Esophagus squamous epithelium (tissue), 5 donors: Measurements from ENCODE around the gene MRPL21. TPM values are rescaled to one million over a fixed set of nuclear protein-coding genes. Genes with fewer than 3 reads are reported as not detected.

Source experiments
- DNase-seq: peaks from one replicate; lab custom pipeline; 2025; lab: John Stamatoyannopoulos, UW
- H3K27ac ChIP-seq, 4 donors: fragments of 200-600 bp; sonication (generic); one replicate each; pipeline ENCODE4 v1.5.1; 2016 to 2019; ENCODE audit warnings: mild to moderate bottlenecking in 1 of 4
- H3K27me3 ChIP-seq, 4 donors: fragments of 200-600 bp; sonication (generic); 1 replicate in 3 of 4; 2 replicates in 1 of 4; pipeline versions ENCODE4 v1.5.1 to v1.6.0; 2017 to 2021; ENCODE audit warnings: antibody characterized with exemption in 1 of 4
- H3K36me3 ChIP-seq, 3 donors: fragments of 200-600 bp; sonication (generic); one replicate each; pipeline ENCODE4 v1.5.1; 2016 to 2019
- H3K4me1 ChIP-seq, 3 donors: fragments of 200-600 bp; sonication (generic); one replicate each; pipeline ENCODE4 v1.5.1; 2017 to 2019
- H3K4me3 ChIP-seq, 4 donors: fragments of 200-600 bp; sonication (generic); 1 replicate in 3 of 4; 2 replicates in 1 of 4; pipeline ENCODE4 v1.5.1; 2016 to 2019; ENCODE audit warnings: mild to moderate bottlenecking in 2 of 4, moderate library complexity in 1 of 4
- H3K9me3 ChIP-seq, 3 donors: fragments of 200-600 bp; sonication (generic); one replicate each; pipeline ENCODE4 v1.5.1; 2016 to 2019
- CTCF ChIP-seq, 6 experiments: fragments of 450-650 bp in 4 of 6; fragments of 200-600 bp in 2 of 6; sonication (generic) in 2 of 6; IDR thresholded peaks; one replicate each; pipeline ENCODE4 v1.5.1; 2016 to 2019; ENCODE audit warnings: antibody characterized with exemption in 6 of 6, mild to moderate bottlenecking in 4 of 6, moderate library complexity in 4 of 6
- POLR2A ChIP-seq, 4 donors: fragments of 450-650 bp; IDR thresholded peaks; one replicate each; pipeline ENCODE4 v1.6.1; 2017; ENCODE audit warnings: antibody characterized with exemption in 4 of 4, mild to moderate bottlenecking in 4 of 4, moderate library complexity in 3 of 4
- WGBS, 2 donors: methylation state at CpG; one replicate each; pipeline ENCODE4 v1.1.5; 2018; 5-methylcytosine and 5-hydroxymethylcytosine counted together
- intact Hi-C: fragments of 100-400 bp; cut with DNase I; formaldehyde crosslinking; loops from one replicate; pipeline ENCODE4 v1.15.0; 2022
- total RNA-seq, 4 donors: library from RNA; depleted of rRNA; stranded (reverse); fragments of >200 nt; gene quantifications; one replicate each; pipeline ENCODE4 v1.1.0, GENCODE V29; 2016
- donor health status: DM: yes; HTN: yes; CAD: no.

Gene MRPL21
- total RNA-seq, 4 donors from 2014 or later: 39.7 to 81.5 (median 48.6) TPM

DNA sequence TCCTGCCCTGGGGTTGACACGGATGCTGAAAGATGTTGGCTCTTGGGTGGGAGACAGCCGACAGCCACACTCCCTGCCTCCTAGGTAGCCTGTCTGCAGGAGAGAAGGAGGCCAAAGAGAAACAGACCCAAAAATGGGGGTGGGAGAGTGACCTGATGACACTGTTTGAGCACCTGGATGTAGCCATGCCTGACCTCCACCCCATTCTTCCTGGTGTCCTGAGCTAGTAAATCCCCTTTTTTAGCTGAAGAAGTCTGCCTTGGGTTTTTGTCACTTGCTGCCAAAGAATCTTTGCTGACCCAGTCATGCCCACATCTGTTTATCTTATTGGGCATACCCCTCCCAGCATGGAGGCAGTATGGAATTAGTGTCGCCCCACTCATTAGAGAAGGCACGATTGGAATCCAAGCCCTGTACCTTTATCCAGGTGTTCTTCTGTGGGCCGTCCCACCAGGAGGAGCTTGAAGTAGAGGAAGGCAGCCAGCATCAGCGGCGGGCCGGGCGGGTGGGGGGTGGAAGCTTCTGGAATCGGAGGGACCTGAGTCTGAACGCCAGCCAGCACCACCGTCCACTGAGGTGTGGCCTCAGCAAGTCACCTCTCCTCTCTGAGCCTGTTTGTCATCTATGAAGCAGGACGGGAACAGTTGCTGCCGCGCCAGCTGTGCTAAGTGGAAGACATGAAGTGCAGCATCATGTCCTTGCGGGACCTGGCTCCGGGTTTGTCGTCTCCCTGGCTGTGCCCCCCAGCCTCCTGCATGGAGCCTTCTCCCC is 37.9 kb upstream of the MRPL21 start:
- Histone ChIP-seq H3K9me3 (no peaks in the 10 kb centered on the region), H3K36me3 (peaks cover 13 to 44% (median 22%) of the 10 kb centered on the region in 3 donors), H3K27me3 (no peaks in the 10 kb centered on the region), H3K4me1 (peaks cover 3 to 8% (median 4%) of the 10 kb centered on the region in 3 donors), H3K4me3 (no peak overlapping the region), H3K27ac (peak overlapping the region; percentile 58 to 85 (median 78))
- TF ChIP-seq CTCF (IDR thresholded peaks at IDR 0.05) (no peak), POLR2A (IDR thresholded peaks at IDR 0.05) (no peak)
- intact Hi-C loops: no loop called here
- 83 to 86% methylated on average over 1 to 8 of the region's 18 CpGs for WGBS, 2 donors
- no peak for DNase-seq

- intact Hi-C loops: no loop called here
- 86 to 98% methylated on average over 10 to 17 of the region's 20 CpGs for WGBS, 2 donors
- peaks cover 0 to under 1% (median 0%) of the 10 kb centered on the region in 3 donors for H3K4me1 ChIP-seq
- peak overlapping the region; percentile 58 to 85 (median 78) for H3K27ac ChIP-seq
- H3K36me3 ChIP-seq: peaks cover 20 to 52% (median 29%) of the 10 kb centered on the region in 3 donors
- no peak overlapping the region for H3K4me3 ChIP-seq
- no peaks in the 10 kb centered on the region for H3K9me3 ChIP-seq
- DNase-seq: no peak
- TF ChIP-seq POLR2A (IDR thresholded peaks at IDR 0.05): no peak
- no peak for TF ChIP-seq CTCF (IDR thresholded peaks at IDR 0.05)
- H3K27me3 ChIP-seq: no peaks in the 10 kb centered on the region
These were observed 37.2 kb upstream of the MRPL21 start for GRCh38 chr11:68940651-68941323.

- no peak for DNase-seq
- Histone ChIP-seq H3K4me3 (no peak overlapping the region), H3K4me1 (no peaks in the 10 kb centered on the region), H3K36me3 (peaks cover 25 to 61% (median 30%) of the 10 kb centered on the region in 3 donors), H3K27me3 (no peaks in the 10 kb centered on the region), H3K27ac (peak overlapping the region in 3 of 4 donors; percentile 0 to 16 (median 10)), H3K9me3 (no peaks in the 10 kb centered on the region)
- 88 to 98% methylated on average over 6 to 14 of the region's 33 CpGs for WGBS, 2 donors
- no peak for TF ChIP-seq POLR2A (IDR thresholded peaks at IDR 0.05)
- no peak for TF ChIP-seq CTCF (IDR thresholded peaks at IDR 0.05)
- intact Hi-C loops: no loop called here
These were observed 36.2 kb upstream of the MRPL21 start for GRCh38 chr11:68939583-68940555.

DNA sequence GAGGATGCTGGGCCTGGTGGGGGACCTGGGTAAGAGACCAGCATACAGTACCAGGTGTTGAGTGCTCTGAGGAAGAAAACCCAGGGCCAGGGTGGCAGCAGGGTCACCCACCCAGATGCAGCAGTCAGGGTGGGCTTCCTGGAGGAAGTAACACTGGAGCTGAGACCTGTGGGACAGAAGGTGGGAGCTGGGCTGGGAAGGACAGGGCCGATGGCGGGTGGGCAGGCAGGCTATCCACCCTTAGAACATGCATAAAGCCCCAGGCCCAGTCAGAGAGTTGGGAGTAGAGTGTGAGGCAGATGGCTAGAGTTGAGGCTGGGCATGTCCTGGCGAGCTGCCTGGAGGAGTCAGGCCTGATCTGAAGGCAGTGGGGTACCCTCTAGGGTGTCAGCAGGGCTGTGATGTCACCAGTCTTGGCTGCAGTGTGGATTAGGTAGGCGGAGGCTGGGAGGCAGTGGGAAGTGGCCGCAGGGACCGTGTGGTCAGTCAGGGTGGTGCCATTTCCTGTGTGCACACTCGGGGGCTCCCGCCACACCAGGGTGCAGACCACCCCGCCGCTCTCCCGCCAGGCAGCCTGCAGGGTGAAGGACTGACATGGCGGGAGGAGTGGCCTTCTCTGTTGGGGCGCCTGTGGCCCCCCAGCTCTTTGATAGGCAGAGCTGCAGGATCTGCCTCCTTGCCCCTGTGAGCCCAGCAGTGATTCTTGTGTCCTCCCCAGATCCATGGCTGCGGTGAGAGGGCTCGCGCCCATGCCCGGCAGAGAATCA is 35.4 kb upstream of the MRPL21 start:
- peaks cover 30 to 70% (median 32%) of the 10 kb centered on the region in 3 donors for H3K36me3 ChIP-seq
- H3K4me3 ChIP-seq: no peak overlapping the region
- WGBS, 2 donors: 82 to 94% methylated on average over 2 to 5 of the region's 17 CpGs
- intact Hi-C loops: no loop called here
- H3K9me3 ChIP-seq: no peaks in the 10 kb centered on the region
- H3K27ac ChIP-seq: no peak overlapping the region
- no peaks in the 10 kb centered on the region for H3K27me3 ChIP-seq
- no peaks in the 10 kb centered on the region for H3K4me1 ChIP-seq
- TF ChIP-seq CTCF (IDR thresholded peaks at IDR 0.05): no peak
- TF ChIP-seq POLR2A (IDR thresholded peaks at IDR 0.05): no peak
- no peak for DNase-seq
